NT2/D1 (cell line): Measurements from ENCODE around the gene TBL1X.

Experiments
- YY1 ChIP-seq: IDR thresholded peaks from 2 replicates; pipeline ENCODE4 v1.6.1; 2011; ENCODE audit not compliant: insufficient read length, insufficient read depth
- ZNF274 ChIP-seq: IDR thresholded peaks from 2 replicates; pipeline ENCODE4 v1.6.1; 2011; ENCODE audit warnings: mild to moderate bottlenecking, low read depth, low read length

GRCh38 chrX:9663216-9663615 is 198.4 kb downstream of the TBL1X start:
- TF ChIP-seq YY1, result no peak
- no peak for TF ChIP-seq ZNF274
